Bronchial epithelial cell (primary cell): ENCODE data around the gene IL7R. TPM values are rescaled to one million over a fixed set of nuclear protein-coding genes. Genes with fewer than 3 reads are reported as not detected.

Source experiments
- DNase-seq: peaks from one replicate; pipeline ENCODE4 v3.0.0-alpha.2; 2010; ENCODE audit warnings: low read depth
- FAIRE-seq: peaks from 2 replicates; lab custom pipeline; 2011; peaks lifted over from hg19 to GRCh38; lab: Jason Lieb, UNC
- H3K27me3 ChIP-seq: 2 replicates; pipeline ENCODE4 v1.5.1; 2011; ENCODE audit warnings: low read length; ENCODE audit not compliant: control insufficient read depth, insufficient read depth
- H3K36me3 ChIP-seq: 2 replicates; pipeline ENCODE4 v1.5.1; 2011; ENCODE audit warnings: low read length; ENCODE audit not compliant: control insufficient read depth, insufficient read depth
- H3K4me3 ChIP-seq: 2 replicates; pipeline ENCODE4 v1.5.1; 2011; ENCODE audit warnings: mild to moderate bottlenecking, low read depth, low read length, control low read depth
- total RNA-seq: library from RNA; depleted of rRNA; stranded (reverse); fragments of >200 nt; gene quantifications from 2 replicates; pipeline ENCODE4 v1.2.1, GENCODE V29; 2014
- TF ChIP-seq, protein P1 (sequence below): IDR thresholded peaks from 2 replicates; pipeline ENCODE4 v1.5.1; 2011; ENCODE audit warnings: mild to moderate bottlenecking, moderate library complexity, low read length, control low read depth, inconsistent platforms; ENCODE audit not compliant: insufficient read depth, severe bottlenecking

Gene IL7R
- total RNA-seq, 1 donor from 2014 or later: 0.26 TPM

DNA sequence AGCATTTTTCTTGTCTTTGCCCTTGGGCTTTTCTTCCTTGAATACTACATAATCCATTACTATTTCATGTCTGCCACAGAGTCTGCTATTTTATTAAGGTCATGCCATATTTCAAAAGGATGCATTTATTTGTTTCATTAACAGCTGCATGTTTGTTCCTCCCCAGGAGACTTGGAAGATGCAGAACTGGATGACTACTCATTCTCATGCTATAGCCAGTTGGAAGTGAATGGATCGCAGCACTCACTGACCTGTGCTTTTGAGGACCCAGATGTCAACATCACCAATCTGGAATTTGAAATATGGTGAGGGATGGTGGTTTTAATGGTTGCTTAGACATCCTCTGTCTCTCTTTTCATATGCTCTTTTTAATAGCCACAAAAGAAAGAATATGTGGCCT is 4.0 kb downstream of the IL7R start:
- no peak overlapping the region for H3K4me3 ChIP-seq
- H3K27me3 ChIP-seq: no peaks in the 10 kb centered on the region
- FAIRE-seq (no peak), DNase-seq (no peak)
- no peaks in the 10 kb centered on the region for H3K36me3 ChIP-seq
- TF ChIP-seq, protein P1, sequence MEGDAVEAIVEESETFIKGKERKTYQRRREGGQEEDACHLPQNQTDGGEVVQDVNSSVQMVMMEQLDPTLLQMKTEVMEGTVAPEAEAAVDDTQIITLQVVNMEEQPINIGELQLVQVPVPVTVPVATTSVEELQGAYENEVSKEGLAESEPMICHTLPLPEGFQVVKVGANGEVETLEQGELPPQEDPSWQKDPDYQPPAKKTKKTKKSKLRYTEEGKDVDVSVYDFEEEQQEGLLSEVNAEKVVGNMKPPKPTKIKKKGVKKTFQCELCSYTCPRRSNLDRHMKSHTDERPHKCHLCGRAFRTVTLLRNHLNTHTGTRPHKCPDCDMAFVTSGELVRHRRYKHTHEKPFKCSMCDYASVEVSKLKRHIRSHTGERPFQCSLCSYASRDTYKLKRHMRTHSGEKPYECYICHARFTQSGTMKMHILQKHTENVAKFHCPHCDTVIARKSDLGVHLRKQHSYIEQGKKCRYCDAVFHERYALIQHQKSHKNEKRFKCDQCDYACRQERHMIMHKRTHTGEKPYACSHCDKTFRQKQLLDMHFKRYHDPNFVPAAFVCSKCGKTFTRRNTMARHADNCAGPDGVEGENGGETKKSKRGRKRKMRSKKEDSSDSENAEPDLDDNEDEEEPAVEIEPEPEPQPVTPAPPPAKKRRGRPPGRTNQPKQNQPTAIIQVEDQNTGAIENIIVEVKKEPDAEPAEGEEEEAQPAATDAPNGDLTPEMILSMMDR: no peak

DNA sequence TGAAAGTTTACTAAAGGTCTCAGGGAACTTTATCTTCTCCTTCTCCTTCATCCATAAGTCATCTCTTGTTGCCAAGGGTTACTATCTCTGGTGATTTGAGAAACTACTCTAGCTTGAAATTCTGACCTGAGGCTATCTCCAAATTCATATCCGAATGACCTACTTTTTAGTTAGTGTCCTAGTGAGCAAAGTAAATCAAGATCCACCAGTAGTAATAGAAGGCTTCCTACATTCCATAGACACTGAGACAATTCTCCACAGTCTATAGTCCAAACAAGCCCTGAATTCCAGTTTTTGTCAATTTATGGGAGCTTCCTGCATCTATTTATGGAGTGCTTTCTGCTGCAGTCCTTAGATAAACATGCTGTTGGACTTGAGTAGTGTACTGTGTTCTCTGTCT is 5.0 kb downstream of the IL7R start:
- Histone ChIP-seq H3K27me3 (no peaks in the 10 kb centered on the region), H3K4me3 (no peak overlapping the region), H3K36me3 (no peaks in the 10 kb centered on the region)
- FAIRE-seq: no peak
- no peak for DNase-seq
- TF ChIP-seq, protein P1: no peak

DNA sequence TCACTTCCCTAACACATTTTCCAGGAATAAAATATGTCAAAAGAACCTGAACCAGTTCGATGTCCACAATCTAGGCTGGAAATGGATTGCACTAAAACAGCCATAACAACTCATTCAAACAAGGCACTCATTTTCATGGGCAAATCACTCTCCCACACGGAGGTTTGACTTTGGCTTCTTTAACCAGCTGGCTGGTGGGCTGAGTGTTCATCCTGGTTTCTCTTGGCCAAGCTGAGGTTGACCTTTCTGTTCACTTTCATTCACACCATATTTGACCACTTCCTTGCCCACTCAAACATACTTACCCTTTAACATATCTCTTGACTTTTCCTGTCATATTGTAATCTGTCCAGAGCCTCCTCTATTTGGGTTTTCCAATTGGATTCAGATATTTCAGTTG is 5.4 kb downstream of the IL7R start:
- no peaks in the 10 kb centered on the region for H3K36me3 ChIP-seq
- H3K4me3 ChIP-seq: no peak overlapping the region
- H3K27me3 ChIP-seq: no peaks in the 10 kb centered on the region
- no peak for FAIRE-seq
- no peak for DNase-seq
- TF ChIP-seq, protein P1: no peak

DNA sequence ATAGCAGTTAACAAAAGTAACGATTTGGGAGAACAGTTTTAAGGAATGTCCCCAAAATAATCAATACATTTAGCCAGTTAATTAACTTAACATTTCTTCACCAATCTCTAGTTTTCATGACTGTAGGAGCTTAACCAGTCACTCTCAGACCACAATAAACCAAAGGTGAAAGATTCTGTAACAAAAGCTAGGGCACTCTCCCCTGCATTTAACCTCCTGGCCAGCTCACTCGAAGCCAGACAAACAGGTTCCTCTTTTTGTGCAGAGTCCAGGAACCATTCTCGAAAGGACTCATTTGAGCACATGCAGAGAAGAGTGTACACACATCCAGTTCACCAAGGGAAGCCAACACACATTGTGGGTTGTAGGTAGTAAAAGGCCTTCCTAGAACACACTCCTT is 6.5 kb downstream of the IL7R start:
- DNase-seq (peak; percentile 36), FAIRE-seq (no peak)
- no peak overlapping the region for H3K4me3 ChIP-seq
- H3K27me3 ChIP-seq: no peaks in the 10 kb centered on the region
- no peaks in the 10 kb centered on the region for H3K36me3 ChIP-seq
- TF ChIP-seq, protein P1: no peak

DNA sequence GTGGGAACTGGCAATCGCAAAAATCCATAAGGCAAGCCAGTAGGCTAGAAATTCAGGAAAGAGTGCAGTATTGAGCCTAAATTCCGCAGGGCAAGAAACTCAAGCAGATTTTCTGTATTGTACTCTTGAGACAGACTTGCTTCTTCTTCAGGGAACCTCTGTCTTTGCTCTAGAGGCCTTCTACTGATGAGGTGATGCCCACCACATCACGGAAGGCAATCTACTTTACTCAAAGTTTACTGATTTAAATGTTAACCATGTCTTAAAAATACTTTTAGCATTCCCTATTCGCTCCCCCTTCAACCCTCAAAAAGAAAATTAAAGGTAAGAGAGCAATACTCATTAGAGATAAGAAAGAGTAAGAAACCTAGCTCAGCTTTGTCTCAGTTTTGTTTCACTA is 11.3 kb downstream of the IL7R start:
- H3K4me3 ChIP-seq: no peak overlapping the region
- FAIRE-seq: no peak

More for the DNA sequence above, 11.3 kb downstream of the IL7R start:
- Histone ChIP-seq H3K36me3 (no peaks in the 10 kb centered on the region), H3K27me3 (no peaks in the 10 kb centered on the region)
- DNase-seq: no peak
- TF ChIP-seq, protein P1: no peak
